Esophagus muscularis mucosa (tissue), 4 donors: ENCODE data around the gene LRRC7. TPM values are rescaled to one million over a fixed set of nuclear protein-coding genes. Genes with fewer than 3 reads are reported as not detected.
"Not testable (repeated sequence)": the region's sequence is repeated elsewhere in the genome, so short reads cannot be mapped to it uniquely, and the experiment has no call there.

ENCODE experiments used
- DNase-seq: peaks from one replicate; pipeline ENCODE4 v3.0.0-alpha.2; 2017; ENCODE audit errors: extremely low spot score
- H3K27ac ChIP-seq, 4 donors: fragments of 200-600 bp; sonication (generic); replicated peaks in 1 of 4; 1 replicate in 3 of 4; 2 replicates in 1 of 4; pipeline ENCODE4 v1.5.1; 2016 to 2019; ENCODE audit warnings: mild to moderate bottlenecking in 1 of 4
- H3K27me3 ChIP-seq, 4 donors: fragments of 200-600 bp; sonication (generic); one replicate each; pipeline versions ENCODE4 v1.5.1 to v1.6.0; 2016 to 2019
- H3K36me3 ChIP-seq, 4 donors: fragments of 200-600 bp; sonication (generic); one replicate each; pipeline ENCODE4 v1.5.1; 2016 to 2019
- H3K4me1 ChIP-seq, 4 donors: fragments of 200-600 bp; sonication (generic); one replicate each; pipeline ENCODE4 v1.5.1; 2016 to 2019
- H3K4me3 ChIP-seq, 4 donors: fragments of 200-600 bp; sonication (generic); 1 replicate in 2 of 4; 2 replicates in 2 of 4; pipeline ENCODE4 v1.5.1; 2016 to 2019; ENCODE audit warnings: mild to moderate bottlenecking in 4 of 4, moderate library complexity in 1 of 4
- H3K9me3 ChIP-seq, 4 donors: fragments of 200-600 bp; sonication (generic); 1 replicate in 3 of 4; 2 replicates in 1 of 4; pipeline ENCODE4 v1.5.1; 2016 to 2019
- CTCF ChIP-seq, 3 experiments: fragments of 200-600 bp in 2 of 3; fragments of 450-650 bp in 1 of 3; sonication (generic) in 2 of 3; IDR thresholded peaks; one replicate each; pipeline ENCODE4 v1.5.1; 2017 to 2019; ENCODE audit warnings: antibody characterized with exemption in 3 of 3, mild to moderate bottlenecking in 2 of 3, moderate library complexity in 1 of 3
- EP300 ChIP-seq: sonication (generic); formaldehyde crosslinking; IDR thresholded peaks from one replicate; pipeline ENCODE4 v1.6.1; 2017; ENCODE audit warnings: antibody characterized with exemption
- POLR2A ChIP-seq: fragments of 450-650 bp; IDR thresholded peaks from one replicate; pipeline ENCODE4 v1.6.1; 2017; ENCODE audit warnings: antibody characterized with exemption, moderate library complexity, mild to moderate bottlenecking, low read depth
- POLR2AphosphoS5 ChIP-seq, 2 donors: sonication (generic); formaldehyde crosslinking; IDR thresholded peaks; one replicate each; pipeline ENCODE4 v1.6.1; 2017; ENCODE audit warnings: antibody characterized with exemption in 2 of 2
- WGBS: methylation state at CpG from one replicate; pipeline ENCODE4 v1.1.5; 2018; 5-methylcytosine and 5-hydroxymethylcytosine counted together
- intact Hi-C: fragments of 100-400 bp; cut with DNase I; formaldehyde crosslinking; loops from one replicate; pipeline ENCODE4 v1.15.1; 2023
- total RNA-seq, 4 donors: library from RNA; depleted of rRNA; stranded (reverse); fragments of >200 nt; gene quantifications; one replicate each; pipeline versions ENCODE4 v1.1.0 to v1.2.1, GENCODE V29; 2016

The LRRC7 gene
- total RNA-seq, 4 donors from 2014 or later: 0.26 to 2.5 (median 0.42) TPM

- H3K36me3 ChIP-seq: no peaks in the 10 kb centered on the region
- H3K27ac ChIP-seq: no peak overlapping the region
- DNase-seq: no peak
- 82% methylated on average over 3 of the region's 3 CpGs for WGBS
- intact Hi-C loops: no loop called here
- no peaks in the 10 kb centered on the region for H3K4me1 ChIP-seq
- no peak for TF ChIP-seq CTCF (IDR thresholded peaks at IDR 0.05)
- TF ChIP-seq POLR2AphosphoS5 (IDR thresholded peaks at IDR 0.05): no peak
- H3K4me3 ChIP-seq: no peak overlapping the region
- H3K9me3 ChIP-seq: no peaks in the 10 kb centered on the region
- no peaks in the 10 kb centered on the region for H3K27me3 ChIP-seq
These were observed 310.6 kb downstream of the LRRC7 start for GRCh38 chr1:69878338-69878737.

GRCh38 chr1:69888016-69888415, 320.3 kb downstream of the LRRC7 start:
- peaks cover 0 to 18% (median 11%) of the 10 kb centered on the region in 4 donors for H3K9me3 ChIP-seq
- H3K27ac ChIP-seq, H3K36me3 ChIP-seq, H3K4me3 ChIP-seq, DNase-seq, H3K27me3 ChIP-seq, H3K4me1 ChIP-seq, intact Hi-C loops: not testable (repeated sequence)
- 92% methylated on average over 8 of the region's 14 CpGs for WGBS

GRCh38 chr1:69888657-69889056, 320.9 kb downstream of the LRRC7 start:
- WGBS: 82% methylated on average over 1 of the region's 1 CpG
- TF ChIP-seq CTCF (IDR thresholded peaks at IDR 0.05): no peak
- TF ChIP-seq POLR2AphosphoS5 (IDR thresholded peaks at IDR 0.05): no peak
- TF ChIP-seq POLR2A: no peak
- no peak for TF ChIP-seq EP300
- no peaks in the 10 kb centered on the region for H3K36me3 ChIP-seq
- no peak for DNase-seq
- intact Hi-C loops: no loop called here
- H3K27ac ChIP-seq: no peak overlapping the region
- no peak overlapping the region for H3K4me3 ChIP-seq
- no peaks in the 10 kb centered on the region for H3K4me1 ChIP-seq
- peaks cover 0 to 18% (median 11%) of the 10 kb centered on the region in 4 donors for H3K9me3 ChIP-seq
- H3K27me3 ChIP-seq: no peaks in the 10 kb centered on the region

GRCh38 chr1:69898403-69898947, 330.8 kb downstream of the LRRC7 start:
- no peaks in the 10 kb centered on the region for H3K27me3 ChIP-seq
- WGBS: 89% methylated on average over 5 of the region's 5 CpGs
- H3K4me3 ChIP-seq: no peak overlapping the region
- H3K9me3 ChIP-seq: no peaks in the 10 kb centered on the region
- no peaks in the 10 kb centered on the region for H3K36me3 ChIP-seq
- TF ChIP-seq POLR2A: no peak
- DNase-seq: no peak
- H3K4me1 ChIP-seq: no peaks in the 10 kb centered on the region
- intact Hi-C loops: no loop called here
- no peak overlapping the region for H3K27ac ChIP-seq

GRCh38 chr1:69911301-69911801, 343.6 kb downstream of the LRRC7 start:
- no peaks in the 10 kb centered on the region for H3K9me3 ChIP-seq
- intact Hi-C loops: no loop called here
- DNase-seq: no peak
- TF ChIP-seq POLR2A: no peak
- TF ChIP-seq CTCF (IDR thresholded peaks at IDR 0.05): no peak
- 23% methylated on average over 1 of the region's 1 CpG for WGBS
- H3K27me3 ChIP-seq: no peaks in the 10 kb centered on the region
- no peak overlapping the region for H3K27ac ChIP-seq
- no peaks in the 10 kb centered on the region for H3K36me3 ChIP-seq
- H3K4me3 ChIP-seq: no peak overlapping the region
- H3K4me1 ChIP-seq: peaks cover 3 to 29% (median 26%) of the 10 kb centered on the region in 4 donors

- no peaks in the 10 kb centered on the region for H3K9me3 ChIP-seq
- H3K27ac ChIP-seq: peak overlapping the region in 1 of 4 donors; percentile 31
- peaks cover 3 to 29% (median 26%) of the 10 kb centered on the region in 4 donors for H3K4me1 ChIP-seq
- TF ChIP-seq CTCF (IDR thresholded peaks at IDR 0.05) (no peak), EP300 (no peak), POLR2A (no peak), POLR2AphosphoS5 (IDR thresholded peaks at IDR 0.05) (no peak)
- intact Hi-C loops: no loop called here
- no peaks in the 10 kb centered on the region for H3K36me3 ChIP-seq
- no peaks in the 10 kb centered on the region for H3K27me3 ChIP-seq
- no peak overlapping the region for H3K4me3 ChIP-seq
- DNase-seq: no peak
- WGBS: 40% methylated on average over 1 of the region's 1 CpG
These were observed 346.3 kb downstream of the LRRC7 start for GRCh38 chr1:69913977-69914376.
